GM23338 (cell line): ENCODE data around the gene ACP5.

Source experiments
- CREB1 ChIP-seq: fragments of 250-450 bp; sonication (Bioruptor Pico); IDR thresholded peaks from 2 replicates; pipeline ENCODE4 v1.5.0; 2020; ENCODE audit warnings: low read depth, mild to moderate bottlenecking, moderate library complexity
- EZH2 ChIP-seq: fragments of 200-600 bp; sonication (generic); IDR thresholded peaks from one replicate; pipeline ENCODE4 v1.8.0; 2017; ENCODE audit warnings: antibody characterized with exemption, mild to moderate bottlenecking, low read depth; ENCODE audit not compliant: unreplicated experiment
- EZH2phosphoT487 ChIP-seq: fragments of 200-600 bp; sonication (generic); IDR thresholded peaks from one replicate; pipeline ENCODE4 v1.8.1; 2018; ENCODE audit warnings: antibody characterized with exemption; ENCODE audit not compliant: unreplicated experiment
- JUNB ChIP-seq: IDR thresholded peaks from one replicate; pipeline ENCODE4 v1.6.1; 2016; ENCODE audit warnings: antibody characterized with exemption; ENCODE audit not compliant: unreplicated experiment
- POLR2AphosphoS5 ChIP-seq: IDR thresholded peaks from 2 replicates; pipeline ENCODE4 v1.6.1; 2016; ENCODE audit warnings: antibody characterized with exemption, low read depth
- ZNF331 ChIP-seq: fragments of 250-450 bp; sonication (Bioruptor Pico); IDR thresholded peaks from 2 replicates; pipeline ENCODE4 v1.5.0; 2020; ENCODE audit warnings: low read depth, mild to moderate bottlenecking, moderate library complexity
- TF ChIP-seq, protein P1 (sequence below), 2 experiments: fragments of 200-600 bp in 1 of 2; sonication (generic) in 1 of 2; conservative IDR thresholded peaks; 2 replicates each; pipeline versions ENCODE4 v1.5.1 to v1.6.1; 2016 to 2017; ENCODE audit warnings: antibody characterized with exemption in 2 of 2, low read depth in 2 of 2, mild to moderate bottlenecking in 2 of 2, moderate library complexity in 1 of 2
- TF ChIP-seq, protein P2 (sequence below): IDR thresholded peaks from one replicate; pipeline ENCODE4 v1.6.1; 2018; ENCODE audit warnings: antibody characterized with exemption; ENCODE audit not compliant: unreplicated experiment
- TF ChIP-seq, protein P3 (sequence below): IDR thresholded peaks from 2 replicates; pipeline ENCODE4 v1.6.1; 2016; ENCODE audit warnings: antibody characterized with exemption

DNA sequence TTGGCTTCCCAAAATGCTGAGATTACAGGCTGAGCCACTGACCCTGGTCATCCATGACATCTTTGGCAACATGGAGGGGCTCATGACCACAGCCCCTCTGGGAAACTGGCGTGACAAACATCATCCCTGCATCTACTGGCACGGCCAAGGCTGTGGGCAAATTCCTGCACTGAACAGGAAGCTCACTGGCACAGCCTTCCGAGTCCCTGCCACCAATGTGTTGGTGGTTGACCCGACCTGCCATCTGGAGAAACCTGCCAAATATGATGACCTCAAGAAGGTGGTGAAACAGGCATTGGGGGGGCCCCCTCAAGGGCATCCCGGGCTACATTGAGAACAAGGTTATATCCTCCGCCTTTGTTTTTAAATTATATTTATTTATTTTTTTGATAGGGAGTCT lies 8.9 kb upstream of the ACP5 start:
- TF ChIP-seq, protein P1, sequence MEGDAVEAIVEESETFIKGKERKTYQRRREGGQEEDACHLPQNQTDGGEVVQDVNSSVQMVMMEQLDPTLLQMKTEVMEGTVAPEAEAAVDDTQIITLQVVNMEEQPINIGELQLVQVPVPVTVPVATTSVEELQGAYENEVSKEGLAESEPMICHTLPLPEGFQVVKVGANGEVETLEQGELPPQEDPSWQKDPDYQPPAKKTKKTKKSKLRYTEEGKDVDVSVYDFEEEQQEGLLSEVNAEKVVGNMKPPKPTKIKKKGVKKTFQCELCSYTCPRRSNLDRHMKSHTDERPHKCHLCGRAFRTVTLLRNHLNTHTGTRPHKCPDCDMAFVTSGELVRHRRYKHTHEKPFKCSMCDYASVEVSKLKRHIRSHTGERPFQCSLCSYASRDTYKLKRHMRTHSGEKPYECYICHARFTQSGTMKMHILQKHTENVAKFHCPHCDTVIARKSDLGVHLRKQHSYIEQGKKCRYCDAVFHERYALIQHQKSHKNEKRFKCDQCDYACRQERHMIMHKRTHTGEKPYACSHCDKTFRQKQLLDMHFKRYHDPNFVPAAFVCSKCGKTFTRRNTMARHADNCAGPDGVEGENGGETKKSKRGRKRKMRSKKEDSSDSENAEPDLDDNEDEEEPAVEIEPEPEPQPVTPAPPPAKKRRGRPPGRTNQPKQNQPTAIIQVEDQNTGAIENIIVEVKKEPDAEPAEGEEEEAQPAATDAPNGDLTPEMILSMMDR (conservative IDR thresholded peaks at IDR 0.05; ENCODE audit: low read depth in 2 of 2), result no peak
- no peak for TF ChIP-seq POLR2AphosphoS5
- TF ChIP-seq, protein P2, sequence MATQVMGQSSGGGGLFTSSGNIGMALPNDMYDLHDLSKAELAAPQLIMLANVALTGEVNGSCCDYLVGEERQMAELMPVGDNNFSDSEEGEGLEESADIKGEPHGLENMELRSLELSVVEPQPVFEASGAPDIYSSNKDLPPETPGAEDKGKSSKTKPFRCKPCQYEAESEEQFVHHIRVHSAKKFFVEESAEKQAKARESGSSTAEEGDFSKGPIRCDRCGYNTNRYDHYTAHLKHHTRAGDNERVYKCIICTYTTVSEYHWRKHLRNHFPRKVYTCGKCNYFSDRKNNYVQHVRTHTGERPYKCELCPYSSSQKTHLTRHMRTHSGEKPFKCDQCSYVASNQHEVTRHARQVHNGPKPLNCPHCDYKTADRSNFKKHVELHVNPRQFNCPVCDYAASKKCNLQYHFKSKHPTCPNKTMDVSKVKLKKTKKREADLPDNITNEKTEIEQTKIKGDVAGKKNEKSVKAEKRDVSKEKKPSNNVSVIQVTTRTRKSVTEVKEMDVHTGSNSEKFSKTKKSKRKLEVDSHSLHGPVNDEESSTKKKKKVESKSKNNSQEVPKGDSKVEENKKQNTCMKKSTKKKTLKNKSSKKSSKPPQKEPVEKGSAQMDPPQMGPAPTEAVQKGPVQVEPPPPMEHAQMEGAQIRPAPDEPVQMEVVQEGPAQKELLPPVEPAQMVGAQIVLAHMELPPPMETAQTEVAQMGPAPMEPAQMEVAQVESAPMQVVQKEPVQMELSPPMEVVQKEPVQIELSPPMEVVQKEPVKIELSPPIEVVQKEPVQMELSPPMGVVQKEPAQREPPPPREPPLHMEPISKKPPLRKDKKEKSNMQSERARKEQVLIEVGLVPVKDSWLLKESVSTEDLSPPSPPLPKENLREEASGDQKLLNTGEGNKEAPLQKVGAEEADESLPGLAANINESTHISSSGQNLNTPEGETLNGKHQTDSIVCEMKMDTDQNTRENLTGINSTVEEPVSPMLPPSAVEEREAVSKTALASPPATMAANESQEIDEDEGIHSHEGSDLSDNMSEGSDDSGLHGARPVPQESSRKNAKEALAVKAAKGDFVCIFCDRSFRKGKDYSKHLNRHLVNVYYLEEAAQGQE, result no peak
- TF ChIP-seq CREB1, result no peak
- no peak for TF ChIP-seq EZH2
- no peak for TF ChIP-seq ZNF331 (CRISPR knock-in tag)
- no peak for TF ChIP-seq EZH2phosphoT487
- no peak for TF ChIP-seq JUNB
- TF ChIP-seq, protein P3, sequence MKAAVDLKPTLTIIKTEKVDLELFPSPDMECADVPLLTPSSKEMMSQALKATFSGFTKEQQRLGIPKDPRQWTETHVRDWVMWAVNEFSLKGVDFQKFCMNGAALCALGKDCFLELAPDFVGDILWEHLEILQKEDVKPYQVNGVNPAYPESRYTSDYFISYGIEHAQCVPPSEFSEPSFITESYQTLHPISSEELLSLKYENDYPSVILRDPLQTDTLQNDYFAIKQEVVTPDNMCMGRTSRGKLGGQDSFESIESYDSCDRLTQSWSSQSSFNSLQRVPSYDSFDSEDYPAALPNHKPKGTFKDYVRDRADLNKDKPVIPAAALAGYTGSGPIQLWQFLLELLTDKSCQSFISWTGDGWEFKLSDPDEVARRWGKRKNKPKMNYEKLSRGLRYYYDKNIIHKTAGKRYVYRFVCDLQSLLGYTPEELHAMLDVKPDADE, result no peak
